NK-92 (cell line): Measurements from ENCODE around the gene MTUS2.

Source experiments
- DNase-seq: peaks from one replicate; lab custom pipeline; 2025; ENCODE audit not compliant: unreplicated experiment; lab: John Stamatoyannopoulos, UW

MTUS2 gene

GRCh38 chr13:29537736-29538651, 717.9 kb downstream of the MTUS2 start:
- DNase-seq: no peak

- no peak for DNase-seq
Observed at GRCh38 chr13:29538652-29539040, 718.5 kb downstream of the MTUS2 start.

GRCh38 chr13:29539856-29540255, 719.7 kb downstream of the MTUS2 start:
- no peak for DNase-seq

- no peak for DNase-seq
Observed at GRCh38 chr13:29540334-29540733, 720.2 kb downstream of the MTUS2 start.

GRCh38 chr13:29540799-29541198, 720.7 kb downstream of the MTUS2 start:
- DNase-seq: no peak

GRCh38 chr13:29541400-29541799, 721.3 kb downstream of the MTUS2 start:
- no peak for DNase-seq

- DNase-seq: no peak
Observed at GRCh38 chr13:29542381-29542780, 722.2 kb downstream of the MTUS2 start.

- no peak for DNase-seq
Observed at GRCh38 chr13:29543230-29544215, 723.4 kb downstream of the MTUS2 start.

GRCh38 chr13:29545988-29546387, 725.8 kb downstream of the MTUS2 start:
- DNase-seq: no peak

GRCh38 chr13:29546662-29547061, 726.5 kb downstream of the MTUS2 start:
- no peak for DNase-seq

GRCh38 chr13:29547153-29547552, 727.0 kb downstream of the MTUS2 start:
- DNase-seq: no peak

GRCh38 chr13:29548722-29549121, 728.6 kb downstream of the MTUS2 start:
- no peak for DNase-seq

GRCh38 chr13:29550430-29550988, 730.4 kb downstream of the MTUS2 start:
- no peak for DNase-seq

GRCh38 chr13:29551214-29551613, 731.1 kb downstream of the MTUS2 start:
- DNase-seq: no peak
